ENCODE results near the gene DUOX1.

The DUOX1 gene

DNA sequence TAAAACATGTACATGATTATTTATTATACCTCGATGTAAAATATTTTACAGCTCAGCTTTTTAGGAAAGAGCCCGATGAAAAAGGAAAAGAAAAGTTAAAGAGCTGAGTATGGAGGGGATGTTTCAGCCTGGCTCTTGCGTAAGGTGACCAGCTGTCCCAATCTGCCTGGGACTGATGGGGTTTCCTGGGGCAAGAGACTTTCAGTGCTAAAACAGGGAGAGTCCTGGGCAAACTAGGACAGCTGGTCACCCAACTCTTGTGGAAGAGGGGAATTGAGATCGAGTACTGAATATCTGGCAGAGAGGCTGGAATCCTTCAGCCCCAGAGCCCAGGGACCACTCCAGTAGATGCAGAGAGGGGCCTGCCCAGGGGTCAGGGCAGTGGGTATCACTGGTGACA is 36.8 kb upstream of the DUOX1 start:
- no peak overlapping the region for H3K4me2 ChIP-seq (ENCODE audit: low read depth, low read length, poor library complexity, severe bottlenecking)
- no peaks in the 10 kb centered on the region for H3K36me3 ChIP-seq (ENCODE audit: insufficient read depth, low read length)
- no peak overlapping the region for H3K9ac ChIP-seq (ENCODE audit: low read depth, low read length, poor library complexity, severe bottlenecking)
- TF ChIP-seq EZH2phosphoT487 (IDR thresholded peaks at IDR 0.05; ENCODE audit: borderline replicate concordance) (no peak), CTCF (conservative IDR thresholded peaks at IDR 0.05; ENCODE audit: low read length) (no peak)
- no peaks in the 10 kb centered on the region for H3K9me2 ChIP-seq (replicated peaks; ENCODE audit: low read depth, low read length)
- no peaks in the 10 kb centered on the region for H3K4me1 ChIP-seq (ENCODE audit: insufficient read depth, low read length, poor library complexity, severe bottlenecking)
- H3K79me2 ChIP-seq (ENCODE audit: insufficient read depth, low read length): no peaks in the 10 kb centered on the region
- H3K9me3 ChIP-seq (ENCODE audit: insufficient read depth, low read depth, low read length): no peaks in the 10 kb centered on the region
- H3K27me3 ChIP-seq (ENCODE audit: insufficient read depth, low read length, poor library complexity, severe bottlenecking): no peaks in the 10 kb centered on the region
- no peak overlapping the region for H3K4me3 ChIP-seq (ENCODE audit: low read length, poor library complexity, severe bottlenecking)
- H4K20me1 ChIP-seq (ENCODE audit: insufficient read depth, low read length, poor library complexity, severe bottlenecking): no peaks in the 10 kb centered on the region
- H2AFZ ChIP-seq (ENCODE audit: low read length): no peak overlapping the region
- H3F3A ChIP-seq (ENCODE audit: low read depth): no peaks in the 10 kb centered on the region

GRCh38 chr15:45093622-45094357 is 36.0 kb upstream of the DUOX1 start:
- no peak overlapping the region for H3K9ac ChIP-seq (ENCODE audit: low read depth, low read length, poor library complexity, severe bottlenecking)
- H3K4me1 ChIP-seq (ENCODE audit: insufficient read depth, low read length, poor library complexity, severe bottlenecking): no peaks in the 10 kb centered on the region
- no peaks in the 10 kb centered on the region for H3K27me3 ChIP-seq (ENCODE audit: insufficient read depth, low read length, poor library complexity, severe bottlenecking)
- H3K4me3 ChIP-seq (ENCODE audit: low read length, poor library complexity, severe bottlenecking): no peak overlapping the region
- no peaks in the 10 kb centered on the region for H3K9me3 ChIP-seq (ENCODE audit: insufficient read depth, low read depth, low read length)
- no peaks in the 10 kb centered on the region for H4K20me1 ChIP-seq (ENCODE audit: insufficient read depth, low read length, poor library complexity, severe bottlenecking)
- no peak for TF ChIP-seq EZH2phosphoT487 (IDR thresholded peaks at IDR 0.05; ENCODE audit: borderline replicate concordance)
- no peak for TF ChIP-seq CTCF (conservative IDR thresholded peaks at IDR 0.05; ENCODE audit: low read length)
- no peak overlapping the region for H3K4me2 ChIP-seq (ENCODE audit: low read depth, low read length, poor library complexity, severe bottlenecking)
- no peaks in the 10 kb centered on the region for H3K9me2 ChIP-seq (replicated peaks; ENCODE audit: low read depth, low read length)
- no peak overlapping the region for H2AFZ ChIP-seq (ENCODE audit: low read length)
- H3K36me3 ChIP-seq (ENCODE audit: insufficient read depth, low read length): no peaks in the 10 kb centered on the region
- no peaks in the 10 kb centered on the region for H3F3A ChIP-seq (ENCODE audit: low read depth)
- no peaks in the 10 kb centered on the region for H3K79me2 ChIP-seq (ENCODE audit: insufficient read depth, low read length)

- H3K9me2 ChIP-seq (replicated peaks; ENCODE audit: low read depth, low read length): no peaks in the 10 kb centered on the region
- no peak overlapping the region for H3K4me3 ChIP-seq (ENCODE audit: low read length, poor library complexity, severe bottlenecking)
- no peaks in the 10 kb centered on the region for H3K36me3 ChIP-seq (ENCODE audit: insufficient read depth, low read length)
- no peaks in the 10 kb centered on the region for H4K20me1 ChIP-seq (ENCODE audit: insufficient read depth, low read length, poor library complexity, severe bottlenecking)
- no peaks in the 10 kb centered on the region for H3K79me2 ChIP-seq (ENCODE audit: insufficient read depth, low read length)
- H3K4me1 ChIP-seq (ENCODE audit: insufficient read depth, low read length, poor library complexity, severe bottlenecking): no peaks in the 10 kb centered on the region
- H3K9ac ChIP-seq (ENCODE audit: low read depth, low read length, poor library complexity, severe bottlenecking): no peak overlapping the region
- TF ChIP-seq CTCF (conservative IDR thresholded peaks at IDR 0.05; ENCODE audit: low read length) (no peak), EZH2phosphoT487 (IDR thresholded peaks at IDR 0.05; ENCODE audit: borderline replicate concordance) (no peak)
- no peaks in the 10 kb centered on the region for H3F3A ChIP-seq (ENCODE audit: low read depth)
- no peak overlapping the region for H3K4me2 ChIP-seq (ENCODE audit: low read depth, low read length, poor library complexity, severe bottlenecking)
- no peaks in the 10 kb centered on the region for H3K27me3 ChIP-seq (ENCODE audit: insufficient read depth, low read length, poor library complexity, severe bottlenecking)
- no peak overlapping the region for H2AFZ ChIP-seq (ENCODE audit: low read length)
- no peaks in the 10 kb centered on the region for H3K9me3 ChIP-seq (ENCODE audit: insufficient read depth, low read depth, low read length)
These were observed 35.5 kb upstream of the DUOX1 start for GRCh38 chr15:45094358-45094730.
